Measurements from ENCODE around the gene RRAGD. TPM values are rescaled to one million over a fixed set of nuclear protein-coding genes. Genes with fewer than 3 reads are reported as not detected.

Gene RRAGD
- total RNA-seq, 6 donors from 2014 or later, result 17.5 to 62.7 (median 29.7) TPM

- TF ChIP-seq POLR2A (IDR thresholded peaks at IDR 0.05), result no peak
- no peak for TF ChIP-seq POLR2AphosphoS5 (IDR thresholded peaks at IDR 0.05)
- no peak for TF ChIP-seq EP300 (IDR thresholded peaks at IDR 0.05)
- no peak for TF ChIP-seq CTCF (IDR thresholded peaks at IDR 0.05)
- WGBS, 2 donors, result 32 to 34% methylated on average over 3 of the region's 3 CpGs
- Histone ChIP-seq H3K36me3 (no peaks in the 10 kb centered on the region), H3K9me3 (no peaks in the 10 kb centered on the region), H3K4me3 (no peak overlapping the region), H3K27ac (peak overlapping the region in 3 of 4 donors; percentile 27 to 61 (median 37)), H3K27me3 (no peaks in the 10 kb centered on the region), H3K4me1 (peaks cover 8 to 18% (median 13%) of the 10 kb centered on the region in 4 donors)
- DNase-seq (no peak), ATAC-seq (ENCODE audit: low FRiP score in 2 of 2) (no peak)
These were observed 39.6 kb downstream of the RRAGD start for GRCh38 chr6:89372506-89372901.

GRCh38 chr6:89371849-89372505 lies 40.1 kb downstream of the RRAGD start:
- WGBS, 2 donors, result 28 to 33% methylated on average over 7 to 8 of the region's 8 CpGs
- Histone ChIP-seq H3K9me3 (no peaks in the 10 kb centered on the region), H3K27ac (peak overlapping the region in 3 of 4 donors; percentile 27 to 61 (median 37)), H3K27me3 (no peaks in the 10 kb centered on the region), H3K4me3 (no peak overlapping the region), H3K4me1 (peaks cover 8 to 18% (median 13%) of the 10 kb centered on the region in 4 donors), H3K36me3 (no peaks in the 10 kb centered on the region)
- ATAC-seq (ENCODE audit: low FRiP score in 2 of 2) (peak; percentile 92 to 94), DNase-seq (peak; percentile 38 to 88)
- TF ChIP-seq CTCF (IDR thresholded peaks at IDR 0.05), result peak; percentile 82 to 91 (median 86)
- no peak for TF ChIP-seq EP300 (IDR thresholded peaks at IDR 0.05)

GRCh38 chr6:89368999-89369398 lies 43.1 kb downstream of the RRAGD start:
- peak in 1 of 2 donors; percentile 71 for ATAC-seq (ENCODE audit: low FRiP score in 2 of 2)
- Histone ChIP-seq H3K27me3 (no peaks in the 10 kb centered on the region), H3K4me1 (peaks cover 8 to 20% (median 14%) of the 10 kb centered on the region in 4 donors), H3K36me3 (no peaks in the 10 kb centered on the region), H3K9me3 (no peaks in the 10 kb centered on the region), H3K4me3 (no peak overlapping the region), H3K27ac (no peak overlapping the region)
- WGBS, 2 donors, result 7 to 14% methylated on average over 7 of the region's 7 CpGs
- peak in 1 of 2 donors; percentile 58 for DNase-seq
- TF ChIP-seq POLR2A (IDR thresholded peaks at IDR 0.05), result no peak
- TF ChIP-seq EP300 (IDR thresholded peaks at IDR 0.05), result no peak
- TF ChIP-seq CTCF (IDR thresholded peaks at IDR 0.05), result peak in 5 of 6 experiments; percentile 26 to 43 (median 36)

GRCh38 chr6:89368107-89368506 lies 44.0 kb downstream of the RRAGD start:
- Histone ChIP-seq H3K9me3 (no peaks in the 10 kb centered on the region), H3K36me3 (no peaks in the 10 kb centered on the region), H3K27me3 (no peaks in the 10 kb centered on the region), H3K27ac (no peak overlapping the region), H3K4me1 (peaks cover 8 to 20% (median 14%) of the 10 kb centered on the region in 4 donors), H3K4me3 (no peak overlapping the region)
- WGBS, 2 donors, result 37% methylated on average over 6 of the region's 6 CpGs
- DNase-seq (peak in 1 of 2 donors; percentile 49), ATAC-seq (ENCODE audit: low FRiP score in 2 of 2) (peak; percentile 75 to 88)
- TF ChIP-seq EP300 (IDR thresholded peaks at IDR 0.05) (no peak), CTCF (IDR thresholded peaks at IDR 0.05) (peak; percentile 33 to 68 (median 55))

- Histone ChIP-seq H3K36me3 (no peaks in the 10 kb centered on the region), H3K27ac (no peak overlapping the region), H3K27me3 (no peaks in the 10 kb centered on the region), H3K9me3 (no peaks in the 10 kb centered on the region), H3K4me1 (peaks cover 0 to 11% (median 5%) of the 10 kb centered on the region in 4 donors), H3K4me3 (no peak overlapping the region)
- DNase-seq, result no peak
- TF ChIP-seq EP300 (IDR thresholded peaks at IDR 0.05), result no peak
- TF ChIP-seq CTCF (IDR thresholded peaks at IDR 0.05), result no peak
- ATAC-seq (ENCODE audit: low FRiP score in 2 of 2), result no peak
These were observed 47.5 kb downstream of the RRAGD start for GRCh38 chr6:89364586-89364985.
